ENCODE results near the gene SFXN3.

The SFXN3 gene

DNA sequence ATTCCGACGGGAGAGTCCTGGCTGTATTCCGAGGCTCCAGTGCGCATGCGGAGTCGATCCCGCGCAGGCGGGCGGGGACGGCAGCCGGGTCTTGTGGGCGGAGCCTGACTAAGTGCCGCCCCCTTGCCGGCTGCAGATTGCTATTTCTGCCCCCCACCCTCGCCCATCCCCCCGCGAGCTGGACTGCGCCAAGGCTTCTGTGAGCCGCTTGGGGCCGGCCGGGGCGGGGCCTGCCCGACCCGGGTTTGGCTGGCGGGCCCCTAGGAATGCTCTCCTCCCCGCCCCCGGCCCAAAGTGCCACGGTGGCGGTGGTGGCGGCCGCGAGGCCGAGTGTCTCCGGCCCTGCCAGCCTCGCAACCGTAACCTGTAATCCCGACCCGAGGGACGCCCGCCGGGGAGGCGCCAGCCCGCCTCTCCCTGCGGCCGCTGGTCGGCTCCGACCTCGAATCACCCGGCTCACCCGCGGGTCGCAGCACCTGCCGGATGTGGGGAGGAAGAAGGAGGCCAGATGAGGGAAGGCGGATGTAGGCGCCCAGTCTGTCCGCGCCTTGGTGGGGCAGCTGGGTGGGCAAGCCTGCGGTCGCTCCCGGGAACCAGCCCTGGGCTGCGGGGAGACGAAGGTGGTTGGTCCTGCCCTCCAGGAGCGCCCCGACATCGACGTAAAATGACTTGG lies 30.1 kb downstream of the SFXN3 start:
- DNase-seq, result peak; percentile 83 to 86

DNA sequence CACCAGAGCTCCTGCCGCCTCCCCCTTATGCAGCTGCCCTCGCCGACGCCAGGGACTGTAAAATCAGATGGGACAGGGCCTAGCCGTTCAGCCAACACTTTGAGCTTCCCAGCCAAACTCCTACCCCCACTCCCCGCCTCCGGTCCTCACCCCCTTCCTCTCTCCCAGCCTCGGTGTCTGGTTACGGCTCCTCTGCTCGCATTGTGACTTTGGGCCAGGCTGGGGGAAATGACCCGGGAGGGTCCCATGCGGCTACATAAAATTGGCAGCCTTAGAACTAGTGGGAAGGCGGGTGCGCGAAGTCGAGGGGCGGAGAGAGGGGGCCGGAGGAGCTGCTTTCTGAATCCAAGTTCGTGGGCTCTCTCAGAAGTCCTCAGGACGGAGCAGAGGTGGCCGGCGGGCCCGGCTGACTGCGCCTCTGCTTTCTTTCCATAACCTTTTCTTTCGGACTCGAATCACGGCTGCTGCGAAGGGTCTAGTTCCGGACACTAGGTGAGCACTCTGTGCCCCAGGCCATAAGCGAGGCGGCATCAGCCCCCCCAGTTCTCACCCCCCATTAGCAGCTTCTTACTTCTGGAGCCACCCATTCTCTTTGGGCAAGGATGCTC lies 30.7 kb downstream of the SFXN3 start, which contains the start of gene KAZALD1:
Gene KAZALD1 (plus strand): TSS at position 366 of the 608 bp plus-strand sequence. CDS start 604 bp downstream, outside the sequence.
- DNase-seq, result no peak

DNA sequence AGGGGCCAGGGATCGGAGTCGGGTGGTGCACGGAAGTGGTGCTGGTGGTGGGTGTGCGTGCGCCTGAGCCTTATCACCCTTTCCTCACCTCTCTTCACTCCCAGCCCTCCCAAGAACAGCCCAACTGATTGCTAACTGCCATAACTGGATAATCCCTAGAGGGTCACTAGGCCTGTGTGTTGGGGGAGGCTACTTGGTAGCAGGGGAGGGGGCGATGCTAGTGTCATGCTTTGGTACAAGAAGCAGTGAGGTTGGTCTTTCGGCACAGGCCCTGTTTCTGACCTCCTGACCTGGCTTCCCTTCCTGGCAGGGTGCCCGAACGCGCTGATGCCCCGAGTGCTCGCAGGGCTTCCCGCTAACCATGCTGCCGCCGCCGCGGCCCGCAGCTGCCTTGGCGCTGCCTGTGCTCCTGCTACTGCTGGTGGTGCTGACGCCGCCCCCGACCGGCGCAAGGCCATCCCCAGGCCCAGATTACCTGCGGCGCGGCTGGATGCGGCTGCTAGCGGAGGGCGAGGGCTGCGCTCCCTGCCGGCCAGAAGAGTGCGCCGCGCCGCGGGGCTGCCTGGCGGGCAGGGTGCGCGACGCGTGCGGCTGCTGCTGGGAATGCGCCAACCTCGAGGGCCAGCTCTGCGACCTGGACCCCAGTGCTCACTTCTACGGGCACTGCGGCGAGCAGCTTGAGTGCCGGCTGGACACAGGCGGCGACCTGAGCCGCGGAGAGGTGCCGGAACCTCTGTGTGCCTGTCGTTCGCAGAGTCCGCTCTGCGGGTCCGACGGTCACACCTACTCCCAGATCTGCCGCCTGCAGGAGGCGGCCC lies 31.4 kb downstream of the SFXN3 start:
- no peak for DNase-seq

DNA sequence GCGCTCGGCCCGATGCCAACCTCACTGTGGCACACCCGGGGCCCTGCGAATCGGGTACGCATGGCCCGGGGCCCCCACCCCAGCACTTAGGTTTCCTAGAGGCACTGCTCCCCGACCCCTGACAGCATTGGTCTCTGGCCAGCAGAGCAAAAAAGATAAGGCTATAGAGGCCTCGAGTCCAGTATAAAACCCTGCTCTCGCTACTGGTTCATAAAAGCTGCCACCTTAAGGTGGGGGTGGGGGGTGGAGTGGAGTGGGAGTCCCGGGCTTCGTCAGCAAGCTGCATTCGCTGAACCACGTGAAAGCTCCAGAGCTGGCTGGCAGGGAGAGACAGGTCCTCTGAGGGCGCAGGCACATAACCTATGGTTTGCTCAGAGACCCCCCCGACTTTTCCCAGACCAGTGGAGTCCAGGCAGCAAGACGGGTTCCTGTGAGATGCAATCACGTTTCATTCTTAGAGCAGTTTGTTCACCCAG lies 32.1 kb downstream of the SFXN3 start:
- DNase-seq, result no peak

DNA sequence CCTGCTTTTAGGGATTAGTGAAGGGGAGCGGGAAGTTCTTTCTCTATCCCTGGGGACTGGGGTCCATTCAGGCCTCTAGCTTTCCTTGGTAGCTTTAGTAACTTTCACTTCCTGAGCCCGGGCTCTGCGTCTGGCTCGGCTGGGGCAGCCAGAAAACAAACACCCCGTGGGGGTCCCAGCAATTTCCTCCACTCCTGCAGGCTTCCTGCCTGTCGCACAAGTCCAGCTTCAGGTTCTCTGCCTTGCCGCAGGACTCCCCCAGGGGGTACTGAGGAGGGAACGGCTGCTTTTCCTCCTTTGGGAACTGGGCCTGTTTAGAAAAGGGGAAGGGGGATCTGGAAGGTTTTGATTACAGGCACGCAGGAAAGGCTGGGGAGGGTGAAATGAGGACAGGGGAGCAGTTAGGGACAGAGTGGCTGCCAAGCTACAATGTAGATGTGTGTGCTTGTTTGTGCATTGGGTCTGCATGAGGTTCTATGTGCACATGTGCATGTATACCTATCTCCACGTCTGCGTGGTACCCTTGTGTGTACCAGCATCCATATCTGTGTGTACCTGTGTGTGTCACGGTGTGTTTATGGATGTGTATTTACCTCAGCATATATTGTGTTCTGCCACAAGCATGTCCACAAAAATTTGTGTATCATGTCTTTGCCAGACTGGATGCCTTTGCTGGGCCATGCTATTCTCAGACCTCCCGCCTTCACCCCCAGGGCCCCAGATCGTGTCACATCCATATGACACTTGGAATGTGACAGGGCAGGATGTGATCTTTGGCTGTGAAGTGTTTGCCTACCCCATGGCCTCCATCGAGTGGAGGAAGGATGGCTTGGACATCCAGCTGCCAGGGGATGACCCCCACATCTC lies 32.7 kb downstream of the SFXN3 start:
- no peak for DNase-seq

DNA sequence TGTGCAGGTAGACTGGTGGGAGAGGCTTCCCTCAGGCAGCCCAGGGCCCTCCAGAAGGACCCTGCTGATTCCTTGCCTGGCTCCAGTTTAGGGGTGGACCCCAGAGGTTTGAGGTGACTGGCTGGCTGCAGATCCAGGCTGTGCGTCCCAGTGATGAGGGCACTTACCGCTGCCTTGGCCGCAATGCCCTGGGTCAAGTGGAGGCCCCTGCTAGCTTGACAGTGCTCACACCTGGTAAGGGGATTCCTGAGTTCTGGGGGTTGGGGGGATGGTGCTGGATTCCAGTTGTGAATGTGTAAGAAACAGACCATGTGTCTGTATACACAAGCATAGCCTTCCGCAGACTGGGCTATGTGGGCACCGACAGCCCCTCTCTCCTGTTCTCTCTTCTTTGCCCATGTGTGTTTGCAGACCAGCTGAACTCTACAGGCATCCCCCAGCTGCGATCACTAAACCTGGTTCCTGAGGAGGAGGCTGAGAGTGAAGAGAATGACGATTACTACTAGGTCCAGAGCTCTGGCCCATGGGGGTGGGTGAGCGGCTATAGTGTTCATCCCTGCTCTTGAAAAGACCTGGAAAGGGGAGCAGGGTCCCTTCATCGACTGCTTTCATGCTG lies 33.5 kb downstream of the SFXN3 start:
- DNase-seq, result no peak

DNA sequence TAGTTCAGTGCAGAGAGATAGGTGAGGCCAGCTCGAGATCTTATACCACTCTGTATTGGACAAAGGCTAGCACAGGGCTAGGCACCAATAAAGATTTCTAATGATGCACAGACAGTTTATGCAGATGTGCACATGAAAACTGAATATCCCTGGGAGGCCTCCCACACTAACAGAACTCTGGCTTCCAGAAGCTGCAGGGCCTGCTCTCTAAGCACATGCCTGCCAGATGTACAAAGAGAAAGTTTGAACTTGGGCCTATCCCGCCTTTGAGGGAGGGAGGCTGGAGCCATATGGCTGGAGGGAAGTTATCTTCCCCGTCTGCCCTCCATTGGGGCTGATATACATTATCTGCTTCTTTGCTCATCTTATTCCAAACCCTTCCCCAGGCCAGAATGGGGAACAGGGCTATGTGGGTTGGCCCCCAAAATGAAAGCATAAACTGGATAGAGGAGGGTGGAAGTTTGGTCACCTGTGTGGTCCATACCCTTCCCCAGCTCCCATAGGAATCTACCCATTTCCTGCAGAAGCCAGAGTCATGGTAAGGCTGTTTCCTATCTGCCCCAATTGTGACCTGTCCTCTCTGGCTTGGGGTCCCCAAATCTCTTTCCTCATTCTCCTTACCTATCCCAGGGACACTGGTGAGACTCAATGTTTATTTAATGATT lies 34.6 kb downstream of the SFXN3 start:
- DNase-seq, result no peak

DNA sequence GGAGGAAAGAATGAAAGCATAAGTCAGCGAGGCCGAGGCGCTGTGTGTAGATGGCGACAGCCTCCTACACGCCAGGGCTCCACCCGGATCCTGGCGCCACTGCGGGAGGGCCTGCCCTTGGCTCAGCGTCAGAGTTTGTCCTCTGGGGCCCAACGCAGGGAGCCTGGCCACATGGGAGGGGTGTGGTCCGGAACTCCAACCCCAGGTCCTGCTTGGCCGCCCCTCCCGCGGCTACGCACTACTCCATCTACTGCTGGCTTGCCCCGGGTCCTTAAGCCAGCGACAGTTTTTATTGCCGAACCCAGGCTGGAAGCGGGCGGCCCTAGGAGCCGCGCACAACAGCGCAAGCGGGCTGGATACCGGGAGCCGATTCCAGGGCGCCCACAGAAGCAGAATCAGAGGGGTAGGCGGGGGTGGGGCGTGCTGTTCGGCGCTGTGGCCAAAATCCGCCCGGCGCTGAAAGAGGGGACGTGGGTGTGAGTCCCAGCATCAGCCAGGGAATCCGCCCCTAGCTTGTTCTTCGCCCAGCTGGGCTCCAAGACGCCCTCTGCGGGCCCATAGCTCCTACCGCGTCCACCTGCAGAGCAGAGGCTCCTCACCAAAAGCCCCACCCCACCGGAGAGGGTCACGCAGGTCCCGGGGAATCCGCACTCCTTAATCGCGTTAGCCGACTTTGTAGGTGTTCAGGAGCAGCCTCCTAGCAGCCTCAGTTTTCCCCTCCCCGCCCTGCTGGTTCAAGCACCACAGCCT lies 35.3 kb downstream of the SFXN3 start:
- no peak for DNase-seq

DNA sequence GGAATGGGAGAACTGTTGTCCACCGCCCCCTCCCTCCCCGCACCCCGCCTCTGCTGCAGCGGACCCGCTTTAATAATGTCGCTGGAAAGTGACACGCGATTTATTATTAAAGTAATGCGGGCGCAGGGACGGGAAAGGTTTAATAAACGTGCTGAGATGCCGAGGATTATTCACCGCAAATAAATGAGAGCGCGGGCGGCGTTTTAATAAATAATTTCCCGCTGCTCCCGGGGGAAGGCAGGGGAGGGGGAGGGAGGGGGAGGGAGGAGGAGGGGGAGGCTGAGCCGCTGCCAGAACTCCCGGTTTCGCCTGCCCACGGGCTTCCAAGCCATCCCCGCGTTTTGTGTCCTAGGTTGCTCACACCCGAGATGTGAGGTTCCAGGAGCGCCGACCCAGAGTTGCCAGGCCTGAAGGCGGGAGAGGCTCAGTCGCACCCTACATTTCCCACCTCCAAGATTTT lies 35.9 kb downstream of the SFXN3 start:
- no peak for DNase-seq

DNA sequence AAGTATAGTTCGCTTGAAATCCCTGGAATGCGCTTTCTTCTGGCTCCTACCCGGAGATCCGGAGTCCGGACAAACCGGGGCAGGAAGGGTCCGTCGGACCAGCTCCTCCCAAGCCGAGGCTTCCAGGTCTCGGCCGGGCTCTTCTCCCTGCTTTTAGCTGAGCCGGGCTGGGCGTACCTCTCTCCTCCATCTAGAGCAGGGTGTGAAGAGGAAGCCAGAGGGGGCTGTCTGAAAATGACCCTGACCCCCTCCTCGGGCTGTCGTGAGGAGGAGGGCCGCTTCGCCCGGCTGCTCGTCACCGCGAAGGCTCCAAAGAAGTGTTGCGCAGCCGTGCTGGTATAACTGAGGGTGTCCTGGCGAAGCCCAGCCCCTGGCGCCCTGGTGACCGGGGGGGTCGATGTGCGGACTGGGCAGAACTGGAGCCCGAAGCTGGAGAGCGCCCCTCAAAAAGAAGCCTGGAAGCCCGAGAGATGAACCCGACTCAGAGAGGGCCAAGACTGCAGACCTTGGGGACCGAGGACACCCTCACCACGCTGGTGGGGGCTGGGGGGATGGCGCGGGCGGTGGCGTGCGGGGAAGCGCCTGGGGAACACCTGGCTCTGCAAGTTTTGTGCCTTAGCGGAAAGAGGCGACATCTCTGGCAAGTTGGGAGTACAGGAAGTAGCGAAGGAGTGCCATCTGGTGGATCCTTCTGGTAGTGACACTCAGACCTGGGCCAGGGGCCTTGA lies 36.5 kb downstream of the SFXN3 start:
- peak; percentile 32 to 67 for DNase-seq

DNA sequence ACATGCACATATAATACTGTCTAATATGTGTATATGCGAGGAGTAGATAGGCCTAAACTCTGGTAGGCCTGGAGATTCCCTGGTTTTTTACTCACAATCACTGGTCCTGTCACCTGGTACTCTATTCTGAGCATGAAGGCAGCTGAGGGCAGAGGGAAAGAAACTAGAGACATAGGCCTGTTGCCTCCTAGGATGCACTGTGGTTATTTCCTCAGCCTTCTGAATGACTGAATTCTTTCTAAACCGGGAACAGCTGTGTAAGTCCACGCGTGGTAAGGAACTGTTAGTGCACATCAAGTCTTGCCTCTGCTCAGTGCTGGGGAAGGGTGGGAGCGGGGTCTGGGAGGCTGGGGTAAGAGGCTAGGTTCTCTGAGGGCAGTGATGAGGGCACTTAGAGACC lies 38.4 kb downstream of the SFXN3 start:
- DNase-seq, result no peak

DNA sequence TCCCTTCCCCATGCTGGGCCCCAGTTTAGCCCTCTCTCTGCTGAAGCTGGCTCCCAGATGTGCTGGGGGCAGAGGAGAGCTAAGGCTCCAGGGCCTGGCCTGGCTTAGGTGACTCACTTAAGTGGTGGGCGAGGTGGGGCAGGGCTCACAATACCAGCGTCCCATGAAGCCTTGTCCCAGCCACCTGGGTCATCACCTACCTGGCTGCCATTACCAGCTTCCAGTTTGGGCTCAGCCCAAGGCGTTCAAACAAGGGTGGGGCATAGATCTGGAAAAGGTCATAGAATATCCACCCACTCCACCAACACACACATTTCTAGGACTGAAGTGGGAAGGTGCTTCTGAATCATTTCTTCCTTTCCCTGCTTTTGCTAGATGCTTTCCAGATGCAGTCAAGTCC lies 39.1 kb downstream of the SFXN3 start:
- DNase-seq, result no peak

DNA sequence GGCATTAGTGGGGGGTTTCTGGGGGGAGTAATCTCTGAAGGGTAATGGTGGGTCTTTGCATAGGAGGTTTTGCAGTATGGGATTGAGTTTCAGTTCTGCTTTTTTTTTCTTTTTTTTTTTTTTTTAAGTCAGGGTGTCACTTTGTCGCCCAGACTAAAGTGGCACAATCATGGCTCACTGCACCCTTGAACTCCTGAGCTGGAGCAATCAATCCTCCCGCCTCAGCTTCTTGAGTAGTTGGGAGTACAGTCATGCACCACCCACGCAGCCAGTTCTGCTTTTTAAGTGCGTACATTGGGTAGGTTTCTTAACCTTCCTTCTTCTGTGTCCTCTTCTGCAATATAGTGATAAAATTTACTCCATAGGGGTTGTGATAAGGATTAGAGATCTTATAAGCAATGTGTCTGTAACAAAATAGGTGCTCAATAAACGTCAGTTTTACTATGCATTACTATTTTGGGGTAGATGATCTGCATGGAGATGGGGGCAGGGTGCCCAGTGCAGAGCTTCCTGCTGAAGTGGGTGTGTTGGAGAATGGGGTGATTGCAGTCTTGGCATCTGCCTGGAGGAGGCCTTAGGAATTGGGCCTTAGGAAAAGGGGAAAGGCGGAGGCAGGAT lies 40.3 kb downstream of the SFXN3 start:
- no peak for DNase-seq

DNA sequence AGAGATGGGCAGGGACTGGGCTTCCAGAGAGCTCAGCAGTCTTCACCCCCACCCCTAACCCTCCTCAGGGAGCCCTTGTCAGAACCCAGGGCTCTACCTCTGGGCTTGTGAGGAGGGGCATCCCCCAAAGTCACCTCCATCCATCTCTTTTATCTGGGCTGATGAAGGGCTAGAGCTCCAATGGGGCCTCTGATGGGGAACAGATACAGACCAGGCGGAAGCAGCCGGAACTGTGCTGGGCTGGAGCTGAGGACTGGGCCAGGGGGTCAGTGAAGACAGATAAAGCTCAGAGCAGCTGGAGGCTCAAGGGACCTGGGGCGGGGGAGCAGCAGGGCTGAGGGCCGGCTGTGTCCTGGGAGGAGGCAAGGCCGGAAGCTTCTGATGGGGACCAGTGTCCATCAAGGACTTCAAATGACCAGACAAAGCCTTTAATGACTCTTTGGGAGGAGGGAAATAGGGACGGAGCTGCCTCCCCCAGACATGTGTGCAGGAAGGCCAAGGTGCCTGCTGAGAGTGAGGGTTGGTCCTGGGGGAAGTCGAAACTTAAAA lies 40.9 kb downstream of the SFXN3 start:
- no peak for DNase-seq

DNA sequence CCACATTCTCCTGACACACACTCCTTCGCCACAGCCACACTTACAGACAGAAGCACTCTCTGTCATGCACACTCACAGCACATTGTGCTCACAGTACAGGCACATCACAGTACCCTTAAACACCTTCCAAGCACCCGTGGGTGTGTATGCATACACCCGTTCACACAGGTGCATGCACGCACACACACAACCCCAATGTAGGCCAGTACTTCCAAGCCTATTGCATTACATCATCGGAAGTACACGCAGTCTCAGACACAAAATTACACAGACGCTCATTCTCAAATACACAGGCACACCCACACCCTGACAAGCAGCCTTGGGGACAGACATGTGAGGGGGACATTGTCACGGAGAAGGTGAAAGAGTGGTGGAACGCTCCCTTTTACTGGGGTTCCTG lies 41.9 kb downstream of the SFXN3 start:
- DNase-seq, result no peak

DNA sequence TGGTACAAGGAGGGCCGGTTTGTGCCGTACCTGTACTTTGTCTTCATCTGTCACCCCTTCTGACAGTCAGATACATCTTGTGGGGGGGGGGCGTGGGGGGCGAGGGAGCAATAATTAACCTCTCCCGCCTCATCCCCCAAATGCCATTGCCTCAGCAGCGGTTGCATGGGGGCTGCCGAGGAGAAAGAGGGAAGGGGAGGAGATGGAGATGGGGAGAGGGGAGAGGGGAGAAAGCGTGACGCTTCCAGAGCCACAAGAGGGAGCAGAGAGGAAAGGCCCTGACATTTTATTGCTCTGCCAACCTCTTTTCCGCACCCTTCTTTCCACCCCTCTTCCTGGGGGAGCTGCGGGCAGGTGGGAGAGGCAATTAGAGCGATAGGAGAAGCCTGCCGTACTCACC lies 42.6 kb downstream of the SFXN3 start:
- DNase-seq, result no peak

DNA sequence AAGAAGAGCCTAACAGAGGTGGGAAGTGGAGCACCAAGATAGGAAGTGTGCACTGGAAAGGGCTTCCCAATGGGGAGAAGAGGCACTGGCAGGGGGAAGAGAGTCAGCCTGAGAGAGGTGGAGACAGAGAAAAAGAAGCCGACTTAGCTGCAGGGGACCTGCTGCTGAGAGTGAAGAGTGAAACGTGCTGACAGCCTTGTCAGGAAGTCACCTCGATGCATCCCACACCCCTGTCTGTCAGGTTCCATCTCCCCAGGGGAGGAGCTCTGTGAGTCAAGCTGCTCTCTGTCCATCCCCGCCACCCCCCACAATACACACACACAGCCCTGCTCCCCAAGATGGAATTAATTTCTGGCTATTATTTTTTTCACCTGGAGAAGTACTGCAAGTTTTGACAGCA lies 44.7 kb downstream of the SFXN3 start:
- no peak for DNase-seq

DNA sequence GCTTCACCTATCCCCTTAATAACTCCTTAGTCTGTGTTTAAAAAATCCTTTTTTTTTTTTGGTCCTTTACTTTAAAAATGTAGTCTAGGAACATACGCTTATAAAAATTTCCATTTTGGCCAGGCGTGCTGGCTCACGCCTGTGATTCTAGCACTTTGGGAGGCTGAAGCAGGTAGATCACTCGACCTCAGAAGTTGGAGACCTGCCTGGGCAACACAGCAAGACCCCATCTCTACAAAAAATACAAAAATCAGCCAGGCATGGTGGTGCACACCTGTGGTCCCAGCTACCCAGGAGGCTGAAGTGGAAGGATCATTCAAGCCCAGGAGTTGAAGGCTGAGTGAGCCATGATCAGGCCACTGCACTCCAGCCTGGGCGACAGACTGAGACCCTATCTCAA lies 45.6 kb downstream of the SFXN3 start:
- no peak for DNase-seq

DNA sequence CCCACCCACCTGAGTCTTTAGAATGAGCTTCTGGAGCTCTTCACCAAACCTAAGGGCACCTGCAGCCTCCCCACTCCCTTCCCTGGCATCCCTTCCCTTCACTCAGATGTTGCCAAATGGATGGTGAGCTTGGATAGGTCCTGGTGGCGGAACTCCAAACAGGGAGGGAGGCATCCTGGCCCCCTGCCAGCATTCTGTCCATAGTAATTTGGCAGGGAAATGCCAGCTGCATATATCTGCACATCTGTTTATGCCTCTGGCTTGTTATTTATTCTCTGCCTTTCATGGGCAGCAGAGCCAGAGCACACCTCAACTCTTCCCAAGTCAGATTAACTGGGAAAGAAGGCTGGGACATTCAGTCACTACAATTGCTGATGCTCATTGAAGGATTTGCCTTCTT lies 48.8 kb downstream of the SFXN3 start:
- no peak for DNase-seq
